GM12878 (cell line): ENCODE data around the gene MIF. TPM values are rescaled to one million over a fixed set of nuclear protein-coding genes. Genes with fewer than 3 reads are reported as not detected.

Experiments
- ATAC-seq: fragments of 200-7000 bp; cut with Tn5 transposase; 3 replicates; pipeline ENCODE4 v1.9.1; 2020; ENCODE audit warnings: mild to moderate bottlenecking, moderate library complexity
- BruUV-seq: library from RNA; stranded (reverse); fragments of 400-500 nt; replicated peaks from 2 replicates; lab custom pipeline; 2021; lab: Mats Ljungman, UMichigan
- CTCF ChIA-PET: fragments of 300-600 bp; sonication (Branson Sonifier 250); formaldehyde crosslinking; extraction: SDS; loops from one replicate; lab custom pipeline; 2021; ENCODE audit warnings: inconsistent platforms; lab: Yijun Ruan, JAX
- POLR2A ChIA-PET: fragments of 350-600 bp; formaldehyde crosslinking; extraction: SDS; loops from one replicate; lab custom pipeline; 2021; ENCODE audit warnings: inconsistent platforms; lab: Charles Lee
- RAD21 ChIA-PET: fragments of 300-600 bp; sonication (Branson Sonifier 250); formaldehyde crosslinking; loops from one replicate; lab custom pipeline; 2023; ENCODE audit warnings: antibody characterized with exemption; ENCODE audit not compliant: unreplicated experiment; lab: Charles Lee
- SMC1A ChIA-PET: fragments of 300-600 bp; sonication (Branson Sonifier 250); formaldehyde crosslinking; loops from one replicate; lab custom pipeline; 2023; ENCODE audit not compliant: unreplicated experiment, uncharacterized antibody; lab: Charles Lee
- DNase-seq: peaks from one replicate; pipeline ENCODE4 v3.0.0-alpha.2; 2011; ENCODE audit warnings: low read depth, low spot score
- FAIRE-seq: peaks from 3 replicates; lab custom pipeline; 2011; peaks lifted over from hg19 to GRCh38; lab: Jason Lieb, UNC
- H2AFZ ChIP-seq: 2 replicates; pipeline ENCODE4 v1.6.0; 2011; ENCODE audit warnings: low read depth, low read length, control low read depth; ENCODE audit not compliant: control insufficient read depth
- H3K27ac ChIP-seq: 2 replicates; pipeline ENCODE4 v1.5.1; 2011; ENCODE audit warnings: control low read depth; ENCODE audit not compliant: control insufficient read depth, insufficient read depth
- H3K27me3 ChIP-seq, 2 experiments: replicated peaks in 1 of 2; 2 replicates each; pipeline versions ENCODE4 v1.6.0 to v1.6.1; 2011; ENCODE audit warnings: low read length in 1 of 2; ENCODE audit not compliant: control insufficient read depth in 2 of 2, insufficient read depth in 2 of 2
- H3K36me3 ChIP-seq, 2 experiments: 2 replicates each; pipeline ENCODE4 v1.5.1; 2011; ENCODE audit warnings: low read length in 1 of 2; ENCODE audit not compliant: control insufficient read depth in 2 of 2, insufficient read depth in 2 of 2
- H3K4me1 ChIP-seq: 2 replicates; pipeline ENCODE4 v1.6.1; 2011; ENCODE audit warnings: mild to moderate bottlenecking, low read length, moderate library complexity, mixed read lengths; ENCODE audit not compliant: control insufficient read depth, insufficient read depth
- H3K4me2 ChIP-seq: 2 replicates; pipeline ENCODE4 v1.6.0; 2011; ENCODE audit warnings: control low read depth; ENCODE audit not compliant: control insufficient read depth, insufficient read depth
- H3K4me3 ChIP-seq: fragments of 200-600 bp; sonication (generic); 2 replicates; pipeline ENCODE4 v1.5.1; 2016
- H3K79me2 ChIP-seq: 2 replicates; pipeline ENCODE4 v1.6.0; 2011; ENCODE audit warnings: low read length; ENCODE audit not compliant: control insufficient read depth, insufficient read depth
- H3K9ac ChIP-seq: 2 replicates; pipeline ENCODE4 v1.8.0; 2011; ENCODE audit warnings: low read length, control low read depth, mixed read lengths; ENCODE audit not compliant: control insufficient read depth, insufficient read depth
- H3K9me3 ChIP-seq: replicated peaks from 3 replicates; pipeline ENCODE4 v1.5.1; 2011; ENCODE audit warnings: mild to moderate bottlenecking, low read length; ENCODE audit not compliant: control insufficient read depth, insufficient read depth
- H4K20me1 ChIP-seq: 2 replicates; pipeline ENCODE4 v1.6.0; 2011; ENCODE audit not compliant: control insufficient read depth, insufficient read depth
- BCLAF1 ChIP-seq: fragments of 450-650 bp; IDR thresholded peaks from 2 replicates; pipeline ENCODE4 v1.6.1; 2017; ENCODE audit warnings: antibody characterized with exemption, mild to moderate bottlenecking, moderate library complexity
- CREB1 ChIP-seq: IDR thresholded peaks from 2 replicates; pipeline ENCODE4 v1.6.1; 2012; ENCODE audit warnings: low read depth, mild to moderate bottlenecking, inconsistent platforms
- EED ChIP-seq: sonication (generic); IDR thresholded peaks from 2 replicates; pipeline ENCODE4 v1.6.1; 2016; ENCODE audit warnings: antibody characterized with exemption, low read depth
- JUNB ChIP-seq: IDR thresholded peaks from 2 replicates; pipeline ENCODE4 v1.6.1; 2016; ENCODE audit warnings: antibody characterized with exemption, mild to moderate bottlenecking
- MTA2 ChIP-seq: fragments of 450-650 bp; IDR thresholded peaks from 2 replicates; pipeline ENCODE4 v1.6.1; 2016; ENCODE audit warnings: low read depth, mild to moderate bottlenecking, moderate library complexity
- PAX8 ChIP-seq: fragments of 450-650 bp; IDR thresholded peaks from 2 replicates; pipeline ENCODE4 v1.6.1; 2017; ENCODE audit warnings: mild to moderate bottlenecking, moderate library complexity
- RELB ChIP-seq: fragments of 450-650 bp; IDR thresholded peaks from 2 replicates; pipeline ENCODE4 v1.6.1; 2017; ENCODE audit warnings: low read depth, mild to moderate bottlenecking, moderate library complexity
- REST ChIP-seq: IDR thresholded peaks from 2 replicates; pipeline ENCODE4 v1.6.1; 2012; ENCODE audit warnings: mild to moderate bottlenecking, low read depth, low read length
- SREBF1 ChIP-seq: IDR thresholded peaks from 2 replicates; pipeline ENCODE4 v1.6.1; 2012; ENCODE audit warnings: mild to moderate bottlenecking, low read length
- TARDBP ChIP-seq: IDR thresholded peaks from 2 replicates; pipeline ENCODE4 v1.6.1; 2016; ENCODE audit warnings: borderline replicate concordance
- WGBS: methylation state at CpG from one replicate; pipeline ENCODE4 v1.1.6; 2016; ENCODE audit warnings: low lambda C conversion rate; ENCODE audit not compliant: insufficient replicate concordance, insufficient coverage; ENCODE audit errors: missing lambda C conversion rate; 5-methylcytosine and 5-hydroxymethylcytosine counted together
- in situ Hi-C: fragments of 300-500 bp; cut with MboI; formaldehyde crosslinking; loops from 9 replicates; pipeline ENCODE4 v1.14.3; 2018; ENCODE audit warnings: mixed read lengths
- intact Hi-C: fragments of 100-400 bp; cut with micrococcal nuclease; formaldehyde crosslinking; loops from one replicate; pipeline ENCODE4 v1.14.2; 2022; ENCODE audit not compliant: unreplicated experiment
- polyA plus RNA-seq, 11 experiments: library from polyadenylated mRNA; depleted of rRNA in 4 of 11; unstranded in 6 of 11; stranded (reverse) in 5 of 11; fragments of >200 nt; fragmentation: Nextera tagmentation in 4 of 11; fragmentation: Illumina TruSeq in 1 of 11; extraction: Ambion mirVana in 4 of 11; extraction: Trizol in 1 of 11; gene quantifications; 1 replicate in 1 of 11; 2 replicates in 10 of 11; pipeline versions ENCODE4 v1.2.1 to v1.2.3, GENCODE V29; 2011 to 2016; ENCODE audit warnings: inconsistent platforms in 2 of 11, missing spikeins in 2 of 11, low read depth in 1 of 11
- total RNA-seq, 4 experiments: library from RNA; depleted of rRNA in 3 of 4; stranded (reverse); fragments of >200 nt in 3 of 4; fragmentation: Illumina TruSeq in 1 of 4; extraction: Trizol in 1 of 4; gene quantifications; 2 replicates each; pipeline versions ENCODE4 v1.2.1 to v1.2.3, GENCODE V29; 2013 to 2021

The MIF gene
- total and polyA plus RNA-seq, 10 of the 15 experiments (the other 5 are each of a cell fraction or from before 2014, with no cell fraction given), result 37.7 to 2,972 (median 766) TPM

GRCh38 chr22:23859201-23859600 lies 35.0 kb upstream of the MIF start:
- peaks cover 7% of the 10 kb centered on the region for H3K79me2 ChIP-seq
- in situ Hi-C loops (no loop called here), intact Hi-C loops (no loop called here)
- SMC1A ChIA-PET, result interaction anchor here (0.6 to 3.0 kb wide), 9 partner anchors 8 to 315 kb away, joined by 3 to 18 read pairs (median 3); partner anchors contain the start of gene MIF
- H3K9ac ChIP-seq, result peak overlapping the region; percentile 4; the same call in 1 of the 2 replicates
- 98% methylated on average over 4 of the region's 4 CpGs for WGBS
- BruUV-seq, result no TSS peak
- no peak overlapping the region for H3K4me3 ChIP-seq
- H3K36me3 ChIP-seq, result no peaks in the 10 kb centered on the region; a peak in 1 of 4 replicates
- POLR2A ChIA-PET, result interaction anchor here (0.7 to 3.7 kb wide), 5 partner anchors 14 to 55 kb away, joined by 3 to 41 read pairs (median 13); partner anchors contain the start of gene MIF
- H3K27me3 ChIP-seq, result no peaks in the 10 kb centered on the region
- no peak overlapping the region for H2AFZ ChIP-seq
- H3K9me3 ChIP-seq, result no peaks in the 10 kb centered on the region
- ATAC-seq (no peak), DNase-seq (no peak), FAIRE-seq (no peak)
- CTCF ChIA-PET, result interaction anchor here (0.7 to 2.9 kb wide), 14 partner anchors 10 to 899 kb away, joined by 3 to 45 read pairs (median 4); partner anchors contain the start of genes CHCHD10 and MIF
- no peaks in the 10 kb centered on the region for H4K20me1 ChIP-seq
- peaks cover 11% of the 10 kb centered on the region for H3K4me1 ChIP-seq
- H3K27ac ChIP-seq, result no peak overlapping the region
- RAD21 ChIA-PET, result interaction anchor here (2.7 to 3.4 kb wide), 2 partner anchors 34 to 92 kb away, joined by 16 to 30 read pairs; partner anchors contain the start of genes CHCHD10 and MIF
- TF ChIP-seq JUNB, result no peak
- no peak for TF ChIP-seq PAX8
- TF ChIP-seq MTA2, result no peak
- no peak for TF ChIP-seq RELB
- no peak for TF ChIP-seq REST
- no peak for TF ChIP-seq TARDBP
- no peak for TF ChIP-seq EED
- TF ChIP-seq SREBF1, result no peak
- no peak for TF ChIP-seq BCLAF1
- no peak for TF ChIP-seq CREB1
- H3K4me2 ChIP-seq, result peak overlapping the region; percentile 98
